Measurements from ENCODE around the gene SYNM.

SYNM gene

GRCh38 chr15:99117563-99118257 is 12.8 kb downstream of the SYNM start:
- POLR2A ChIA-PET: no interaction called here
- no peak for TF ChIP-seq CTCF (IDR thresholded peaks at IDR 0.05; ENCODE audit: control extremely low read depth, extremely low read depth, low read depth, missing control alignments)
- no peak for DNase-seq (ENCODE audit: extremely low spot score)
- CTCF ChIA-PET: interaction anchor here (2.0 kb wide), 1 partner anchor 16 kb away, joined by 11 read pairs; no protein-coding TSS in a partner anchor

- DNase-seq (ENCODE audit: extremely low spot score): no peak
- CTCF ChIA-PET: interaction anchor here (2.0 kb wide), 1 partner anchor 17 kb away, joined by 11 read pairs; no protein-coding TSS in a partner anchor
- POLR2A ChIA-PET: no interaction called here
- TF ChIP-seq CTCF (IDR thresholded peaks at IDR 0.05; ENCODE audit: control extremely low read depth, extremely low read depth, low read depth, missing control alignments): no peak
These were observed 13.4 kb downstream of the SYNM start for GRCh38 chr15:99118258-99118632.

GRCh38 chr15:99118801-99119546 is 14.1 kb downstream of the SYNM start:
- no peak for DNase-seq (ENCODE audit: extremely low spot score)
- CTCF ChIA-PET: interaction anchor here (1.4 kb wide), 1 partner anchor 14 kb away, joined by 3 read pairs; the partner anchor contains the start of gene SYNM
- no peak for TF ChIP-seq CTCF (IDR thresholded peaks at IDR 0.05; ENCODE audit: control extremely low read depth, extremely low read depth, low read depth, missing control alignments)
- POLR2A ChIA-PET: no interaction called here

GRCh38 chr15:99120050-99120777 is 15.3 kb downstream of the SYNM start:
- DNase-seq (ENCODE audit: extremely low spot score): no peak
- no peak for TF ChIP-seq CTCF (IDR thresholded peaks at IDR 0.05; ENCODE audit: control extremely low read depth, extremely low read depth, low read depth, missing control alignments)
- CTCF ChIA-PET: interaction anchor here (1.2 to 1.4 kb wide), 2 partner anchors 15 to 19 kb away, joined by 3 read pairs; partner anchors contain the start of gene SYNM
- POLR2A ChIA-PET: no interaction called here

GRCh38 chr15:99121207-99121606 is 16.3 kb downstream of the SYNM start:
- TF ChIP-seq CTCF (IDR thresholded peaks at IDR 0.05; ENCODE audit: control extremely low read depth, extremely low read depth, low read depth, missing control alignments): no peak
- no peak for DNase-seq (ENCODE audit: extremely low spot score)
- POLR2A ChIA-PET: no interaction called here
- CTCF ChIA-PET: interaction anchor here (1.2 to 1.7 kb wide), 2 partner anchors 20 to 45 kb away, joined by 3 to 5 read pairs; no protein-coding TSS in a partner anchor

GRCh38 chr15:99121691-99122410 is 17.0 kb downstream of the SYNM start:
- DNase-seq (ENCODE audit: extremely low spot score): no peak
- no peak for TF ChIP-seq CTCF (IDR thresholded peaks at IDR 0.05; ENCODE audit: control extremely low read depth, extremely low read depth, low read depth, missing control alignments)
- CTCF ChIA-PET: interaction anchor here (1.7 kb wide), 1 partner anchor 45 kb away, joined by 5 read pairs; no protein-coding TSS in a partner anchor
- POLR2A ChIA-PET: no interaction called here
